ENCODE data around the gene PRKRA.
"Not testable (repeated sequence)": the region's sequence is repeated elsewhere in the genome, so short reads cannot be mapped to it uniquely, and the experiment has no call there.

PRKRA gene

GRCh38 chr2:178450774-178451525 is at the start of gene PRKRA, which contains the start of gene PJVK:
Gene PRKRA (minus strand): TSS chr2:178451175. CDS start chr2:178451030, 145 bp downstream.
Gene PJVK (plus strand): TSS chr2:178451378. CDS start chr2:178453410, 2,032 bp downstream.
- peak; percentile 91 for DNase-seq (ENCODE audit: low read depth)

GRCh38 chr2:178499640-178500039 is 48.7 kb upstream of the PRKRA start:
- no peak for DNase-seq (ENCODE audit: low read depth)

GRCh38 chr2:178498137-178498536 is 47.2 kb upstream of the PRKRA start:
- DNase-seq (ENCODE audit: low read depth), result no peak

- DNase-seq (ENCODE audit: low read depth), result no peak
Measured at GRCh38 chr2:178496049-178496448, 45.1 kb upstream of the PRKRA start.

GRCh38 chr2:178491612-178492011 is 40.6 kb upstream of the PRKRA start:
- no peak for DNase-seq (ENCODE audit: low read depth)

- no peak for DNase-seq (ENCODE audit: low read depth)
Measured at GRCh38 chr2:178485356-178485755, 34.4 kb upstream of the PRKRA start.

- DNase-seq (ENCODE audit: low read depth), result no peak
Measured at GRCh38 chr2:178484245-178485041, 33.5 kb upstream of the PRKRA start.

- no peak for DNase-seq (ENCODE audit: low read depth)
Measured at GRCh38 chr2:178482437-178482836, 31.5 kb upstream of the PRKRA start.

- DNase-seq (ENCODE audit: low read depth), result peak; percentile 73
Measured at GRCh38 chr2:178480227-178481181, 29.5 kb upstream of the PRKRA start, which contains the start of gene PLEKHA3. Gene PLEKHA3 (plus strand): TSS chr2:178480457. CDS start chr2:178480870, 413 bp downstream.

- DNase-seq (ENCODE audit: low read depth), result no peak
Measured at GRCh38 chr2:178479758-178480226, 28.8 kb upstream of the PRKRA start.

GRCh38 chr2:178479275-178479616 is 28.3 kb upstream of the PRKRA start:
- DNase-seq (ENCODE audit: low read depth), result no peak

GRCh38 chr2:178478439-178479274 is 27.7 kb upstream of the PRKRA start, which contains the start of gene FKBP7:
Gene FKBP7 (minus strand): TSS chr2:178478600. CDS start chr2:178478499, 101 bp downstream.
- peak; percentile 78 for DNase-seq (ENCODE audit: low read depth)

GRCh38 chr2:178478130-178478438 is 27.1 kb upstream of the PRKRA start:
- no peak for DNase-seq (ENCODE audit: low read depth)

- no peak for DNase-seq (ENCODE audit: low read depth)
Measured at GRCh38 chr2:178477443-178478129, 26.6 kb upstream of the PRKRA start.

- DNase-seq (ENCODE audit: low read depth), result no peak
Measured at GRCh38 chr2:178476477-178476876, 25.5 kb upstream of the PRKRA start.

- DNase-seq (ENCODE audit: low read depth), result no peak
Measured at GRCh38 chr2:178474560-178474959, 23.6 kb upstream of the PRKRA start.

- no peak for DNase-seq (ENCODE audit: low read depth)
Measured at GRCh38 chr2:178473931-178474330, 23.0 kb upstream of the PRKRA start.

- DNase-seq (ENCODE audit: low read depth), result no peak
Measured at GRCh38 chr2:178473373-178473772, 22.4 kb upstream of the PRKRA start.

GRCh38 chr2:178471313-178471712 is 20.3 kb upstream of the PRKRA start:
- not testable (repeated sequence) for DNase-seq (ENCODE audit: low read depth)

- DNase-seq (ENCODE audit: low read depth), result no peak
Measured at GRCh38 chr2:178469219-178469849, 18.4 kb upstream of the PRKRA start.
